K562 treated with DMSO at 1 percent for 4 hours (cell line): ENCODE measurements around the gene LDB2. TPM values are rescaled to one million over a fixed set of nuclear protein-coding genes. Genes with fewer than 3 reads are reported as not detected.

ENCODE experiments used
- total RNA-seq: library from RNA; unstranded; fragments of 300-600 nt; gene quantifications from 2 replicates; pipeline ENCODE4 v1.2.3, GENCODE V29; 2022; ENCODE audit not compliant: insufficient read depth

Gene LDB2
- not detected in 2 replicates for total RNA-seq

GRCh38 chr4:16897991-16898827 lies at the start of gene LDB2:
LDB2 (minus strand) TSS chr4:16898645.

